ENCODE data around the gene LOXL3.

LOXL3 gene

GRCh38 chr2:74533464-74533863 lies 20.3 kb downstream of the LOXL3 start:
- DNase-seq (ENCODE audit: low spot score): no peak
- Mint-ChIP-seq H3K27me3 (ENCODE audit: low read depth) (peaks cover 8% of the 10 kb centered on the region), H3K27ac (no peak overlapping the region), H3K36me3 (ENCODE audit: low read depth) (peaks cover 28% of the 10 kb centered on the region), H3K4me1 (ENCODE audit: low read depth) (peaks cover 19% of the 10 kb centered on the region), H3K4me3 (no peak overlapping the region), H3K9me3 (no peaks in the 10 kb centered on the region)

- no peak for DNase-seq (ENCODE audit: low spot score)
- Mint-ChIP-seq H3K36me3 (ENCODE audit: low read depth) (peaks cover 40% of the 10 kb centered on the region), H3K4me3 (peak overlapping the region; percentile 98), H3K27ac (peak overlapping the region; percentile 63), H3K4me1 (ENCODE audit: low read depth) (peaks cover 28% of the 10 kb centered on the region), H3K9me3 (no peaks in the 10 kb centered on the region), H3K27me3 (ENCODE audit: low read depth) (no peaks in the 10 kb centered on the region)
Measured at GRCh38 chr2:74532222-74532621, 21.5 kb downstream of the LOXL3 start.

- Mint-ChIP-seq H3K27ac (peak overlapping the region; percentile 94), H3K36me3 (ENCODE audit: low read depth) (peaks cover 46% of the 10 kb centered on the region), H3K4me3 (peak overlapping the region; percentile 98)
Measured at GRCh38 chr2:74531666-74532065, 22.1 kb downstream of the LOXL3 start.

GRCh38 chr2:74530239-74531187 lies 23.2 kb downstream of the LOXL3 start:
- no peaks in the 10 kb centered on the region for H3K27me3 Mint-ChIP-seq (ENCODE audit: low read depth)
- H3K36me3 Mint-ChIP-seq (ENCODE audit: low read depth): peaks cover 56% of the 10 kb centered on the region
- peak overlapping the region; percentile 98 for H3K4me3 Mint-ChIP-seq
- H3K27ac Mint-ChIP-seq: peak overlapping the region; percentile 94
- peak; percentile 64 for DNase-seq (ENCODE audit: low spot score)
- H3K9me3 Mint-ChIP-seq: no peaks in the 10 kb centered on the region
- peaks cover 38% of the 10 kb centered on the region for H3K4me1 Mint-ChIP-seq (ENCODE audit: low read depth)

More at GRCh38 chr2:74531666-74532065, 22.1 kb downstream of the LOXL3 start:
- no peaks in the 10 kb centered on the region for H3K9me3 Mint-ChIP-seq
- peaks cover 31% of the 10 kb centered on the region for H3K4me1 Mint-ChIP-seq (ENCODE audit: low read depth)
- DNase-seq (ENCODE audit: low spot score): no peak
- no peaks in the 10 kb centered on the region for H3K27me3 Mint-ChIP-seq (ENCODE audit: low read depth)

GRCh38 chr2:74529357-74530238 lies 24.1 kb downstream of the LOXL3 start, which contains the start of the genes AUP1 and HTRA2:
Gene AUP1 (minus strand): TSS chr2:74529706. CDS start chr2:74529629, 77 bp downstream.
Gene HTRA2 (plus strand): TSS chr2:74529933. CDS start chr2:74530007, 74 bp downstream.
- Mint-ChIP-seq H3K4me1 (ENCODE audit: low read depth) (peaks cover 38% of the 10 kb centered on the region), H3K27ac (peak within 1 kb of the TSS; percentile 94), H3K36me3 (ENCODE audit: low read depth) (peaks cover 60% of the 10 kb centered on the region), H3K4me3 (peak within 1 kb of the TSS; percentile 98), H3K27me3 (ENCODE audit: low read depth) (no peaks in the 10 kb centered on the region), H3K9me3 (no peaks in the 10 kb centered on the region)
- DNase-seq (ENCODE audit: low spot score): peak; percentile 96

- peaks cover 38% of the 10 kb centered on the region for H3K4me1 Mint-ChIP-seq (ENCODE audit: low read depth)
- DNase-seq (ENCODE audit: low spot score): no peak
- peaks cover 58% of the 10 kb centered on the region for H3K36me3 Mint-ChIP-seq (ENCODE audit: low read depth)
- peak overlapping the region; percentile 98 for H3K4me3 Mint-ChIP-seq
- H3K9me3 Mint-ChIP-seq: no peaks in the 10 kb centered on the region
- no peaks in the 10 kb centered on the region for H3K27me3 Mint-ChIP-seq (ENCODE audit: low read depth)
- peak overlapping the region; percentile 94 for H3K27ac Mint-ChIP-seq
Measured at GRCh38 chr2:74528600-74529356, 25.0 kb downstream of the LOXL3 start.

- Mint-ChIP-seq H3K36me3 (ENCODE audit: low read depth) (peaks cover 56% of the 10 kb centered on the region), H3K9me3 (no peaks in the 10 kb centered on the region), H3K4me3 (peak overlapping the region; percentile 98), H3K4me1 (ENCODE audit: low read depth) (peaks cover 38% of the 10 kb centered on the region), H3K27ac (peak overlapping the region; percentile 94), H3K27me3 (ENCODE audit: low read depth) (no peaks in the 10 kb centered on the region)
- DNase-seq (ENCODE audit: low spot score): no peak
Measured at GRCh38 chr2:74527741-74528140, 26.0 kb downstream of the LOXL3 start.

- Mint-ChIP-seq H3K4me1 (ENCODE audit: low read depth) (peaks cover 32% of the 10 kb centered on the region), H3K4me3 (no peak overlapping the region), H3K36me3 (ENCODE audit: low read depth) (peaks cover 47% of the 10 kb centered on the region), H3K27me3 (ENCODE audit: low read depth) (no peaks in the 10 kb centered on the region), H3K27ac (peak overlapping the region; percentile 16), H3K9me3 (no peaks in the 10 kb centered on the region)
- no peak for DNase-seq (ENCODE audit: low spot score)
Measured at GRCh38 chr2:74526649-74527230, 27.0 kb downstream of the LOXL3 start.

GRCh38 chr2:74525717-74526648 lies 27.8 kb downstream of the LOXL3 start, which contains the start of gene DQX1:
Gene DQX1 (minus strand): TSS chr2:74526231. CDS start chr2:74525729, 502 bp downstream.
- Mint-ChIP-seq H3K4me3 (peak within 1 kb of the TSS; percentile 44), H3K9me3 (no peaks in the 10 kb centered on the region), H3K4me1 (ENCODE audit: low read depth) (peaks cover 25% of the 10 kb centered on the region), H3K27ac (peak within 1 kb of the TSS; percentile 16), H3K36me3 (ENCODE audit: low read depth) (peaks cover 41% of the 10 kb centered on the region), H3K27me3 (ENCODE audit: low read depth) (no peaks in the 10 kb centered on the region)
- no peak for DNase-seq (ENCODE audit: low spot score)

- Mint-ChIP-seq H3K27ac (no peak overlapping the region), H3K36me3 (ENCODE audit: low read depth) (peaks cover 38% of the 10 kb centered on the region), H3K9me3 (no peaks in the 10 kb centered on the region)
Measured at GRCh38 chr2:74524955-74525716, 28.6 kb downstream of the LOXL3 start.

GRCh38 chr2:74524005-74524404 lies 29.7 kb downstream of the LOXL3 start:
- H3K4me1 Mint-ChIP-seq (ENCODE audit: low read depth): peaks cover 20% of the 10 kb centered on the region
- peaks cover 15% of the 10 kb centered on the region for H3K27me3 Mint-ChIP-seq (ENCODE audit: low read depth)
- peaks cover 35% of the 10 kb centered on the region for H3K36me3 Mint-ChIP-seq (ENCODE audit: low read depth)
- H3K9me3 Mint-ChIP-seq: no peaks in the 10 kb centered on the region
- H3K4me3 Mint-ChIP-seq: no peak overlapping the region
- no peak for DNase-seq (ENCODE audit: low spot score)
- H3K27ac Mint-ChIP-seq: no peak overlapping the region

More at GRCh38 chr2:74524955-74525716, 28.6 kb downstream of the LOXL3 start:
- H3K27me3 Mint-ChIP-seq (ENCODE audit: low read depth): peaks cover 3% of the 10 kb centered on the region
- no peak for DNase-seq (ENCODE audit: low spot score)
- H3K4me1 Mint-ChIP-seq (ENCODE audit: low read depth): peaks cover 20% of the 10 kb centered on the region
- H3K4me3 Mint-ChIP-seq: no peak overlapping the region
